ENCODE data around the gene SLC9A2. TPM values are rescaled to one million over a fixed set of nuclear protein-coding genes. Genes with fewer than 3 reads are reported as not detected.

The SLC9A2 gene
- total and polyA plus RNA-seq, 4 donors: 0.88 TPM; not detected in 3

- intact Hi-C loops (cut with DNase I): no loop called here
- H3K27me3 ChIP-seq (ENCODE audit: control insufficient read depth in 1 of 2, insufficient read depth in 2 of 2, low read length in 1 of 2): no peaks in the 10 kb centered on the region
- H3K4me3 ChIP-seq (ENCODE audit: low read length in 2 of 2): no peak overlapping the region
- no peaks in the 10 kb centered on the region for H3K4me1 ChIP-seq (ENCODE audit: control insufficient read depth in 1 of 2, insufficient read depth in 2 of 2, low read length in 2 of 2)
- H3K27ac ChIP-seq (ENCODE audit: low read depth in 1 of 2, low read length in 2 of 2): no peak overlapping the region
- no peaks in the 10 kb centered on the region for H3K36me3 ChIP-seq (ENCODE audit: control insufficient read depth in 1 of 2, insufficient read depth in 2 of 2, low read length in 1 of 2)
- ATAC-seq (ENCODE audit: low FRiP score) (no peak), DNase-seq (no peak)
- H3K9me3 ChIP-seq (ENCODE audit: control insufficient read depth, low read length): no peaks in the 10 kb centered on the region
Measured at GRCh38 chr2:102703748-102704147, 84.4 kb downstream of the SLC9A2 start.

GRCh38 chr2:102704531-102704930 lies 85.2 kb downstream of the SLC9A2 start:
- no peak overlapping the region for H3K27ac ChIP-seq (ENCODE audit: low read depth in 1 of 2, low read length in 2 of 2)
- 63 to 64% methylated on average over 12 of the region's 12 CpGs for WGBS, 2 donors
- no peaks in the 10 kb centered on the region for H3K27me3 ChIP-seq (ENCODE audit: control insufficient read depth in 1 of 2, insufficient read depth in 2 of 2, low read length in 1 of 2)
- H3K36me3 ChIP-seq (ENCODE audit: control insufficient read depth in 1 of 2, insufficient read depth in 2 of 2, low read length in 1 of 2): no peaks in the 10 kb centered on the region
- intact Hi-C loops (cut with DNase I): no loop called here
- ATAC-seq (ENCODE audit: low FRiP score) (no peak), DNase-seq (no peak)
- no peak overlapping the region for H3K4me3 ChIP-seq (ENCODE audit: low read length in 2 of 2)
- H3K9me3 ChIP-seq (ENCODE audit: control insufficient read depth, low read length): no peaks in the 10 kb centered on the region
- H3K4me1 ChIP-seq (ENCODE audit: control insufficient read depth in 1 of 2, insufficient read depth in 2 of 2, low read length in 2 of 2): no peaks in the 10 kb centered on the region

- no peak overlapping the region for H3K4me3 ChIP-seq (ENCODE audit: low read length in 2 of 2)
- ATAC-seq (ENCODE audit: low FRiP score): no peak
- no peaks in the 10 kb centered on the region for H3K4me1 ChIP-seq (ENCODE audit: control insufficient read depth in 1 of 2, insufficient read depth in 2 of 2, low read length in 2 of 2)
- intact Hi-C loops (cut with DNase I): no loop called here
- H3K36me3 ChIP-seq (ENCODE audit: control insufficient read depth in 1 of 2, insufficient read depth in 2 of 2, low read length in 1 of 2): no peaks in the 10 kb centered on the region
- WGBS, 2 donors: 82 to 89% methylated on average over 20 of the region's 20 CpGs
- H3K27me3 ChIP-seq (ENCODE audit: control insufficient read depth in 1 of 2, insufficient read depth in 2 of 2, low read length in 1 of 2): no peaks in the 10 kb centered on the region
- DNase-seq: no peak
- H3K9me3 ChIP-seq (ENCODE audit: control insufficient read depth, low read length): no peaks in the 10 kb centered on the region
- no peak overlapping the region for H3K27ac ChIP-seq (ENCODE audit: low read depth in 1 of 2, low read length in 2 of 2)
Measured at GRCh38 chr2:102707796-102708695, 88.7 kb downstream of the SLC9A2 start.

- WGBS, 2 donors: 73 to 82% methylated on average over 8 of the region's 8 CpGs
- no peak overlapping the region for H3K27ac ChIP-seq (ENCODE audit: low read depth in 1 of 2, low read length in 2 of 2)
- H3K4me1 ChIP-seq (ENCODE audit: control insufficient read depth in 1 of 2, insufficient read depth in 2 of 2, low read length in 2 of 2): no peaks in the 10 kb centered on the region
- DNase-seq: no peak
- no peaks in the 10 kb centered on the region for H3K27me3 ChIP-seq (ENCODE audit: control insufficient read depth in 1 of 2, insufficient read depth in 2 of 2, low read length in 1 of 2)
- intact Hi-C loops (cut with DNase I): no loop called here
- H3K4me3 ChIP-seq (ENCODE audit: low read length in 2 of 2): no peak overlapping the region
- no peak for ATAC-seq (ENCODE audit: low FRiP score)
- H3K36me3 ChIP-seq (ENCODE audit: control insufficient read depth in 1 of 2, insufficient read depth in 2 of 2, low read length in 1 of 2): no peaks in the 10 kb centered on the region
- H3K9me3 ChIP-seq (ENCODE audit: control insufficient read depth, low read length): no peaks in the 10 kb centered on the region
Measured at GRCh38 chr2:102708847-102709559, 89.7 kb downstream of the SLC9A2 start.

- Histone ChIP-seq H3K27me3 (ENCODE audit: control insufficient read depth in 1 of 2, insufficient read depth in 2 of 2, low read length in 1 of 2) (no peaks in the 10 kb centered on the region), H3K27ac (ENCODE audit: low read depth in 1 of 2, low read length in 2 of 2) (no peak overlapping the region), H3K4me3 (ENCODE audit: low read length in 2 of 2) (no peak overlapping the region), H3K36me3 (ENCODE audit: control insufficient read depth in 1 of 2, insufficient read depth in 2 of 2, low read length in 1 of 2) (peaks cover 4 to 7% of the 10 kb centered on the region in 2 donors), H3K9me3 (ENCODE audit: control insufficient read depth, low read length) (no peaks in the 10 kb centered on the region), H3K4me1 (ENCODE audit: control insufficient read depth in 1 of 2, insufficient read depth in 2 of 2, low read length in 2 of 2) (no peaks in the 10 kb centered on the region)
- ATAC-seq (ENCODE audit: low FRiP score) (no peak), DNase-seq (no peak)
- 79 to 83% methylated on average over 5 of the region's 5 CpGs for WGBS, 2 donors
- intact Hi-C loops (cut with DNase I): no loop called here
Measured at GRCh38 chr2:102717308-102718018, 98.1 kb downstream of the SLC9A2 start.

GRCh38 chr2:102718387-102719316 lies 99.3 kb downstream of the SLC9A2 start:
- WGBS, 2 donors: 95 to 96% methylated on average over 26 of the region's 26 CpGs
- H3K27ac ChIP-seq (ENCODE audit: low read depth in 1 of 2, low read length in 2 of 2): no peak overlapping the region
- intact Hi-C loops (cut with DNase I): no loop called here
- H3K4me1 ChIP-seq (ENCODE audit: control insufficient read depth in 1 of 2, insufficient read depth in 2 of 2, low read length in 2 of 2): no peaks in the 10 kb centered on the region
- no peaks in the 10 kb centered on the region for H3K27me3 ChIP-seq (ENCODE audit: control insufficient read depth in 1 of 2, insufficient read depth in 2 of 2, low read length in 1 of 2)
- ATAC-seq (ENCODE audit: low FRiP score) (peak; percentile 65), DNase-seq (no peak)
- no peak overlapping the region for H3K4me3 ChIP-seq (ENCODE audit: low read length in 2 of 2)
- H3K9me3 ChIP-seq (ENCODE audit: control insufficient read depth, low read length): no peaks in the 10 kb centered on the region
- H3K36me3 ChIP-seq (ENCODE audit: control insufficient read depth in 1 of 2, insufficient read depth in 2 of 2, low read length in 1 of 2): peaks cover 4 to 7% of the 10 kb centered on the region in 2 donors

GRCh38 chr2:102724016-102724490 lies 104.7 kb downstream of the SLC9A2 start:
- Histone ChIP-seq H3K36me3 (ENCODE audit: control insufficient read depth in 1 of 2, insufficient read depth in 2 of 2, low read length in 1 of 2) (peaks cover 7% of the 10 kb centered on the region in 2 donors), H3K27ac (ENCODE audit: low read depth in 1 of 2, low read length in 2 of 2) (no peak overlapping the region), H3K4me3 (ENCODE audit: low read length in 2 of 2) (no peak overlapping the region), H3K9me3 (ENCODE audit: control insufficient read depth, low read length) (no peaks in the 10 kb centered on the region), H3K27me3 (ENCODE audit: control insufficient read depth in 1 of 2, insufficient read depth in 2 of 2, low read length in 1 of 2) (no peaks in the 10 kb centered on the region), H3K4me1 (ENCODE audit: control insufficient read depth in 1 of 2, insufficient read depth in 2 of 2, low read length in 2 of 2) (no peaks in the 10 kb centered on the region)
- ATAC-seq (ENCODE audit: low FRiP score) (no peak), DNase-seq (no peak)
- 80 to 83% methylated on average over 7 of the region's 7 CpGs for WGBS, 2 donors
- intact Hi-C loops (cut with DNase I): no loop called here

GRCh38 chr2:102724553-102724952 lies 105.2 kb downstream of the SLC9A2 start:
- no peak for ATAC-seq (ENCODE audit: low FRiP score)
- WGBS, 2 donors: 91 to 93% methylated on average over 10 of the region's 10 CpGs
- H3K4me1 ChIP-seq (ENCODE audit: control insufficient read depth in 1 of 2, insufficient read depth in 2 of 2, low read length in 2 of 2): no peaks in the 10 kb centered on the region
- no peaks in the 10 kb centered on the region for H3K27me3 ChIP-seq (ENCODE audit: control insufficient read depth in 1 of 2, insufficient read depth in 2 of 2, low read length in 1 of 2)
- no peak overlapping the region for H3K27ac ChIP-seq (ENCODE audit: low read depth in 1 of 2, low read length in 2 of 2)
- DNase-seq: no peak
- no peak overlapping the region for H3K4me3 ChIP-seq (ENCODE audit: low read length in 2 of 2)
- H3K9me3 ChIP-seq (ENCODE audit: control insufficient read depth, low read length): no peaks in the 10 kb centered on the region
- intact Hi-C loops (cut with DNase I): no loop called here
- H3K36me3 ChIP-seq (ENCODE audit: control insufficient read depth in 1 of 2, insufficient read depth in 2 of 2, low read length in 1 of 2): peaks cover 7% of the 10 kb centered on the region in 2 donors
